HEK293 (cell line): ENCODE results near the gene SFT2D3.

Experiments
- CTCF ChIA-PET: fragments of 350-600 bp; formaldehyde crosslinking; extraction: SDS; loops from one replicate; lab custom pipeline; 2021; ENCODE audit warnings: antibody characterized with exemption; lab: Yijun Ruan, JAX
- POLR2A ChIA-PET: fragments of 300-600 bp; formaldehyde crosslinking; extraction: SDS; loops from one replicate; lab custom pipeline; 2020; ENCODE audit warnings: antibody characterized with exemption, inconsistent platforms; lab: Yijun Ruan, JAX
- H3K27ac ChIP-seq: fragments of 200-500 bp; sonication (Bioruptor generic); 2 replicates; pipeline ENCODE4 v1.5.1; 2014; ENCODE audit warnings: low read depth, low read length, control low read depth, inconsistent platforms; ENCODE audit errors: extremely low read depth
- H3K36me3 ChIP-seq, 2 experiments: fragments of 200-500 bp in 1 of 2; sonication (Bioruptor generic) in 1 of 2; 1 replicate in 1 of 2; 2 replicates in 1 of 2; pipeline ENCODE4 v1.5.1; 2014 to 2017; ENCODE audit warnings: inconsistent platforms in 2 of 2, low read length in 2 of 2; ENCODE audit not compliant: control insufficient read depth in 2 of 2, insufficient read depth in 1 of 2
- H3K4me1 ChIP-seq: fragments of 200-500 bp; sonication (Bioruptor generic); 2 replicates; pipeline ENCODE4 v1.5.1; 2014; ENCODE audit warnings: mild to moderate bottlenecking, low read length, inconsistent platforms; ENCODE audit not compliant: control insufficient read depth, insufficient read depth
- H3K4me3 ChIP-seq: 2 replicates; pipeline ENCODE4 v1.5.1; 2011; ENCODE audit warnings: low read depth, mild to moderate bottlenecking, control low read depth, low read length, moderate library complexity
- H3K9me3 ChIP-seq: fragments of 200-500 bp; sonication (Bioruptor generic); 2 replicates; pipeline ENCODE4 v1.5.1; 2014; ENCODE audit warnings: low read depth, low read length, inconsistent platforms; ENCODE audit not compliant: control insufficient read depth, insufficient read depth
- BCL11A ChIP-seq: fragments of 450-650 bp; formaldehyde crosslinking; IDR thresholded peaks from 2 replicates; pipeline ENCODE4 v1.5.1; 2016; ENCODE audit warnings: low read depth, missing biosample characterization, missing genetic modification characterization
- CTCF ChIP-seq: fragments of 450-650 bp; formaldehyde crosslinking; IDR thresholded peaks from 2 replicates; pipeline ENCODE4 v1.5.1; 2016; ENCODE audit warnings: missing biosample characterization, missing genetic modification characterization
- EGR2 ChIP-seq: fragments of 450-650 bp; formaldehyde crosslinking; IDR thresholded peaks from 2 replicates; pipeline ENCODE4 v1.5.1; 2016; ENCODE audit warnings: low read depth, missing biosample characterization, missing genetic modification characterization
- ELK4 ChIP-seq: IDR thresholded peaks from 2 replicates; pipeline ENCODE4 v1.6.1; 2011; ENCODE audit warnings: mild to moderate bottlenecking, low read depth, low read length, borderline replicate concordance
- HOXD13 ChIP-seq: sonication (generic); formaldehyde crosslinking; IDR thresholded peaks from 2 replicates; pipeline ENCODE4 v1.8.0; 2022; ENCODE audit warnings: missing genetic modification reagents, borderline replicate concordance
- OSR2 ChIP-seq: fragments of 450-650 bp; formaldehyde crosslinking; IDR thresholded peaks from 2 replicates; pipeline ENCODE4 v1.5.1; 2016; ENCODE audit warnings: missing biosample characterization, missing genetic modification characterization
- ZBTB48 ChIP-seq: fragments of 450-650 bp; formaldehyde crosslinking; IDR thresholded peaks from 2 replicates; pipeline ENCODE4 v1.5.1; 2016; ENCODE audit warnings: missing biosample characterization, missing genetic modification characterization
- ZBTB6 ChIP-seq: fragments of 450-650 bp; formaldehyde crosslinking; IDR thresholded peaks from 2 replicates; pipeline ENCODE4 v1.5.1; 2017; ENCODE audit warnings: missing biosample characterization, missing genetic modification characterization
- ZNF10 ChIP-seq: fragments of 450-650 bp; formaldehyde crosslinking; IDR thresholded peaks from 2 replicates; pipeline ENCODE4 v1.5.1; 2017; ENCODE audit warnings: missing biosample characterization, missing genetic modification characterization
- ZNF133 ChIP-seq: fragments of 450-650 bp; formaldehyde crosslinking; IDR thresholded peaks from 2 replicates; pipeline ENCODE4 v1.5.1; 2016; ENCODE audit warnings: missing biosample characterization, missing genetic modification characterization
- ZNF146 ChIP-seq: fragments of 450-650 bp; formaldehyde crosslinking; IDR thresholded peaks from 2 replicates; pipeline ENCODE4 v1.5.1; 2016; ENCODE audit warnings: missing biosample characterization, missing genetic modification characterization
- ZNF19 ChIP-seq: fragments of 450-650 bp; formaldehyde crosslinking; IDR thresholded peaks from 2 replicates; pipeline ENCODE4; 2016; ENCODE audit warnings: missing biosample characterization, missing genetic modification characterization, low read depth
- ZNF214 ChIP-seq: fragments of 450-650 bp; formaldehyde crosslinking; IDR thresholded peaks from 2 replicates; pipeline ENCODE4 v1.5.1; 2017; ENCODE audit warnings: missing biosample characterization, mild to moderate bottlenecking, missing genetic modification characterization, borderline replicate concordance
- ZNF354C ChIP-seq: fragments of 450-650 bp; formaldehyde crosslinking; IDR thresholded peaks from 2 replicates; pipeline ENCODE4 v1.5.1; 2016; ENCODE audit warnings: missing biosample characterization, missing genetic modification characterization, low read depth, borderline replicate concordance
- ZNF571 ChIP-seq: fragments of 450-650 bp; formaldehyde crosslinking; IDR thresholded peaks from 2 replicates; pipeline ENCODE4 v1.5.0; 2017; ENCODE audit warnings: missing biosample characterization, missing genetic modification characterization
- ZNF623 ChIP-seq: fragments of 450-650 bp; formaldehyde crosslinking; IDR thresholded peaks from 2 replicates; pipeline ENCODE4 v1.5.1; 2016; ENCODE audit warnings: missing biosample characterization, missing genetic modification characterization
- ZNF777 ChIP-seq: fragments of 450-650 bp; formaldehyde crosslinking; IDR thresholded peaks from 2 replicates; pipeline ENCODE4 v1.5.1; 2017; ENCODE audit warnings: missing biosample characterization, missing genetic modification characterization, borderline replicate concordance
- ZNF837 ChIP-seq: fragments of 450-650 bp; formaldehyde crosslinking; IDR thresholded peaks from 2 replicates; pipeline ENCODE4 v1.5.1; 2016; ENCODE audit warnings: missing biosample characterization, missing genetic modification characterization
- ZSCAN23 ChIP-seq: fragments of 450-650 bp; formaldehyde crosslinking; IDR thresholded peaks from 2 replicates; pipeline ENCODE4 v1.5.1; 2016; ENCODE audit warnings: missing biosample characterization, missing genetic modification characterization

The SFT2D3 gene

GRCh38 chr2:127661072-127661649 is 40.1 kb upstream of the SFT2D3 start:
- no peak overlapping the region for H3K4me3 ChIP-seq

GRCh38 chr2:127661949-127662510 is 39.3 kb upstream of the SFT2D3 start:
- Histone ChIP-seq H3K27ac (no peak overlapping the region), H3K4me3 (no peak overlapping the region), H3K4me1 (no peaks in the 10 kb centered on the region), H3K9me3 (no peaks in the 10 kb centered on the region), H3K36me3 (no peaks in the 10 kb centered on the region)
- TF ChIP-seq ZNF146 (tag by site-specific recombination): no peak
- TF ChIP-seq ELK4: no peak
- no peak for TF ChIP-seq ZNF354C (tag by site-specific recombination)
- no peak for TF ChIP-seq EGR2 (tag by site-specific recombination)
- TF ChIP-seq BCL11A (tag by site-specific recombination): no peak
- no peak for TF ChIP-seq OSR2 (tag by site-specific recombination)
- TF ChIP-seq ZSCAN23: no peak
- TF ChIP-seq HOXD13: no peak
- no peak for TF ChIP-seq ZNF133 (tag by site-specific recombination)
- TF ChIP-seq ZNF777 (tag by site-specific recombination): no peak
- no peak for TF ChIP-seq ZNF623 (tag by site-specific recombination)
- TF ChIP-seq ZNF10: no peak
- TF ChIP-seq ZNF19 (tag by site-specific recombination): no peak
- ChIA-PET POLR2A (no interaction called here), CTCF (interaction anchor here (1.5 to 2.3 kb wide), 2 partner anchors 12 to 71 kb away, joined by 4 to 8 read pairs; no protein-coding TSS in a partner anchor)

More at GRCh38 chr2:127661072-127661649, 40.1 kb upstream of the SFT2D3 start:
- Histone ChIP-seq H3K27ac (no peak overlapping the region), H3K36me3 (no peaks in the 10 kb centered on the region), H3K4me1 (no peaks in the 10 kb centered on the region), H3K9me3 (no peaks in the 10 kb centered on the region)
- TF ChIP-seq ZBTB6 (tag by site-specific recombination) (no peak), ZNF571 (tag by site-specific recombination) (no peak), CTCF (tag by site-specific recombination) (no peak), ZBTB48 (no peak), ZNF837 (tag by site-specific recombination) (no peak), ZNF214 (tag by site-specific recombination) (no peak)
- POLR2A ChIA-PET: no interaction called here
- CTCF ChIA-PET: interaction anchor here (1.5 kb wide), 1 partner anchor 11 kb away, joined by 4 read pairs; no protein-coding TSS in a partner anchor
